Activated T-helper 1 cell treated with anti-CD3 and anti-CD28 coated beads, Interleukin-2, amount 50 U/mL, for 16 hours (primary cell): ENCODE data around the gene NCL.
A peak's percentile ranks its signal among the peaks of the same experiment; 100 is the strongest.
"Not testable (repeated sequence)": the region's sequence is repeated elsewhere in the genome, so short reads cannot be mapped to it uniquely, and the experiment has no call there.

Source experiments
- DNase-seq, 2 donors: peaks; one replicate each; pipeline ENCODE4 v3.0.0-alpha.2; 2020; ENCODE audit warnings: low read depth in 1 of 2, low spot score in 1 of 2

NCL gene

GRCh38 chr2:231431606-231432005 lies 32.7 kb downstream of the NCL start:
- no peak for DNase-seq

GRCh38 chr2:231430437-231430836 lies 33.8 kb downstream of the NCL start:
- DNase-seq = not testable (repeated sequence)

DNA sequence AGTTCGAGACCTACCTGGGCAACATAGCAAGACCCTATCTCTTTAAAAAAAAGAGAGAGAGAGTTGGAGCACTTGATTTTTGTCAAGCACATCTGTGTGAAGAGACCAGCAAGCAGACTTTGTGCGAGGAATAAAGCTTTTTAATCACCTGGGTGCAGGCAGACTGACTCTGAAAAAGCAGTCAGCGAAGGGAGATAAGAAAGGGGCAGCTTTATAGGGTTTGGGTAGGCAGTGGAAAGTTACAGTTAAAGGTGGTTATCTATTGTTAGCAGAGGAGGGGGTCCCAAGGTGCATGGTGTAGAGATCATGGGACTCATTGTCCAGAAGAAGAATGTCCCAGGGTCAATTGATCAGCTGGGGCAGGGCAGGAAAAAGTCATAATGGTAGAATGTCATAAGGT lies 34.4 kb downstream of the NCL start:
- no peak for DNase-seq

- no peak for DNase-seq
These were observed 35.1 kb downstream of the NCL start for GRCh38 chr2:231429152-231429551.

GRCh38 chr2:231427116-231427515 lies 37.2 kb downstream of the NCL start:
- DNase-seq = no peak

- DNase-seq = peak in 1 of 2 donors; percentile 66
These were observed 38.2 kb downstream of the NCL start for GRCh38 chr2:231425811-231426703.

DNA sequence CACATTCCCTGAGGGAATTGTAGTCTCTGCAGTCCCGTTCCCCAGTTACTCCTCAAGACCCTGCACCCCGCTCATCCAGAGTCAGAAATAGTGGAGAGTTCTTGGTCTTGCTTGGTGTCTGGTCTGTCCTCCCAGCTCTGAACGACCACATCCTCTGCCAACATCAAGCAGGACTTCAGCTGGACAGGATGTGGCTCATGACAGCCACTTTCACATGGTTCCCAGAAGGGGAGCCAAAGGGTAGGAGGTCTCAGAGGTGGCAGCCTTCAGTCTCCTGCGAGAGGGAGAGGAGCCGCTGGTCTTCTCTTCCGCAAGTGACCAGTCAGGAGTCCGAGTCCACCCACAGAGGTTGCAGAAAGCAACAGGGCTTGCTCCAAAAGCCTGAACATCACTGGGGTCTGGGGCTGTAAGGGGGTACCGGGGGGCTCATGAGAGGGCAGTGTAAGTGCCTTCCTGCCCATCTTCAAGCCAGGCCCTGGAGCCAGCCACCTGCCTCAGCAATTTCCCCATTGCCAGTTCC lies 38.9 kb downstream of the NCL start:
- DNase-seq = no peak

DNA sequence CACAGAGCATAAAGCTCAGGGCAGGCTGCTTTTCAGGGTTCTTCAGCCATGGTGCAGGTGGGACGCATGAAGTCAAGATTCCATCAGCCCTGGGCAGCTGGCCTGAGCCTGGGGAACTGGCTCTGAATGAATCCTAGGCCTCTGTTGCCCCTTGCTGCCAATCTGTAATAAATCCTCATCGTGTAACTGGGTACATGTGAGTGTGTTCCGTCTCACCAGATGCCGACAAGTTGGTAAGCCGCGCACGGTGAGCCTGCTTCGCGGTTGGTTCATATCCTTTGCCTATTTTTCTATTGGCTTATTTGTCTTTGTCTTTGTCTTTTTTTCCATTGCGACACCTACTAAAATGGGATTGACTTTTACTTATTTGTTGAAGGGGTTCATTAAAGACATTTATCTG lies 41.1 kb downstream of the NCL start:
- DNase-seq = no peak

DNA sequence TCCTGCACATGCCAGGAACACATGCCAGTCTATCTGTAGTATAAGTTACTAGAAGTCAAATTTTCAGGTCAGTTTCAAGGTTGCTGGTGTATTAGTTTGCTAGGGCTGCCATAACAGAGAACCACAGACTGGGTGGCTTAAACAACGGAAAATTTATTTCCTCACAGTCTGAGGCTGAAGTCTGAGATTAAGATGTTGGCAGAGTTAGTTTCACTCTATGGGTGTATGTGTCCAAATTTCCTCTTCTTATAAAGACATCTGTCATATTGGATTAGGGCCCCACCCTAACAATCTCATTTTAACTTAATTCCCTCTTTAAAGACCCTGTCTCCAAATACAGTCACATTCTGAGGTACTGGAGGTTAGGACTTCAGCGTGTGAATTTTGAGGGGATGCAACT lies 42.2 kb downstream of the NCL start:
- no peak for DNase-seq

GRCh38 chr2:231421051-231421580 lies 43.2 kb downstream of the NCL start:
- DNase-seq = no peak

- DNase-seq = no peak
These were observed 45.3 kb downstream of the NCL start for GRCh38 chr2:231418820-231419640.

DNA sequence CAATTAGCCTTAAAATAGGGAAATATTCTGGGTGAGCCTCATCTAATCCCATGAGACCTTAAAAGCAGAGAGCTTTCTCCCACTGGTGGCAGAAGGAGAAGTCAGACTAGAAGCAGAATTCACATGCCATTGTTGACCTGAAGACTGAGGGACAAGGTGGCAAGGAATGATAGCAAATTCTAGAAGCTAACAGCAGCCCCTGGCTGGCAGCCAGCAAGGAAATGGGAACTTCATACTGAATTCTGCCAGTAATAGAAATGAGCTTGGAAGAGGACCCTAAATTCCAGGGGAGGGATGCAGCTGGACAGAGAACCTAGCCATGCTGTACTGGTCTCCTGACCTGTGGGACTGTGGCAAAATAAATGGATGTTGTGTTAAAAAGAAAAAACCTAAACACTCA lies 49.3 kb downstream of the NCL start:
- DNase-seq = no peak

DNA sequence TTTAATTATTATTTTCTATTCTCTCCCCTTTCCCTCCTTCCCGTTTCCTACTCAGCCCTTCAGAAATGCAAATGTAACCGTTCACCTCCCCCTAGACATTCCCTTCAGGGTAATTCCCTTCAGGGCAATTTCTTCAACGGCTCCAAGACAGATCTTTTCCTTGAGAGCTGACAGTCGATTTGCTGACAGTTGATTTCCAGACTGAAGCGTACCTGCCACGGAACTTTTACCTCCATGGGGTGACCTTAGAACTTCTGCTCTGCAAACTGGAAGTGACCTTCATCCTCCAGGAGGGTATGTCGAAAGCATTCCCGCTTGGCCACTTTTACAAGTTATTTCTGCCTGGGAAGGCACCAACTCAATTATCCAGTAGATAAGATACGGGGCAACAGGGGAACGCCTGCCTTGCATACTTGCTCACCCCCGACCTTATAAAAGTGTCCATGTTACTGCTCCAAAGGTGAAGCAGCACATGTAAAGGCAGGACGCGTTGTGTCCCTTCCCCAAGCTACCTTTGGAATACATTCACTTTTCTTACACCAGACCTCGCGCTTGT lies 50.3 kb downstream of the NCL start:
- no peak for DNase-seq

DNA sequence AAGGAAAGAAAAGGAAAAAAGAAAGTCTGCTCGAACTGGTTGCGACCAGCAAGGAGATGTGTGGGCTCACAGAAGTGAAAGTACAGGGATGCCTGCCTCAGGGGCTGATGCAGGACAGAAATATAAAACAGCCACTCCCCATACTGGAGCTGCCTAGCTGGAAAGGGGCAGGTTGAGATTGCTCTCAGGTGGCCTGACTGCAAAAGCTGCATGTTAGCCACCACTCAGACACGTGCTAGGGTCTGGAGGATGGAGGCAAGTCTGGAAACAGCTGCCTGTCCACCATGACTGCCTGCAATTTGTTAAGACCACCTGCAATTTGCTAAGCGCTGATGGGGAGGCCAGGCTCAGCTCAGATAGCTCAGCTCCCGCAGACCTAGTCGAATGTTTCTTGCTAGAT lies 50.8 kb downstream of the NCL start:
- DNase-seq = no peak

GRCh38 chr2:231412618-231412963 lies 51.7 kb downstream of the NCL start:
- no peak for DNase-seq

GRCh38 chr2:231411831-231412617 lies 52.3 kb downstream of the NCL start:
- DNase-seq = peak in 1 of 2 donors; percentile 51

DNA sequence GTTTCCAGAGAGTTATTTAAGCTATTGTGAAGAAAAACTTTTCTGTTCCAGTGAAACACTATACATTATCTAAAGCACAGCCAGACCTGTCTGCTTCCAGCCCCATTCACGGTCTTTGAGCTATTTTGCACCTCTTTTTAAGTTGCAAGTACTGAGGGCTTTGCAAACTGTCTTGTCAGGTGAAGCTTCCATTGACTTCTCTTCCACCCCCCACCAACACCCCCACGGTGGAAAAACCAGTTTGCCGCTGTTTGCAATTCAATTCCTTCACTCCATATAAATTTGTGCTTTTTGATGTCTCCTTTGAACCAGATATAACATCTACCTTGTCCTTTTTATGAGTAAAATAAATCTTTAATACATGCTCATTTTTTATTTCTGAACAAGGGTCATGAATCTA lies 53.0 kb downstream of the NCL start:
- no peak for DNase-seq

- no peak for DNase-seq
These were observed 53.8 kb downstream of the NCL start for GRCh38 chr2:231410293-231411004.

DNA sequence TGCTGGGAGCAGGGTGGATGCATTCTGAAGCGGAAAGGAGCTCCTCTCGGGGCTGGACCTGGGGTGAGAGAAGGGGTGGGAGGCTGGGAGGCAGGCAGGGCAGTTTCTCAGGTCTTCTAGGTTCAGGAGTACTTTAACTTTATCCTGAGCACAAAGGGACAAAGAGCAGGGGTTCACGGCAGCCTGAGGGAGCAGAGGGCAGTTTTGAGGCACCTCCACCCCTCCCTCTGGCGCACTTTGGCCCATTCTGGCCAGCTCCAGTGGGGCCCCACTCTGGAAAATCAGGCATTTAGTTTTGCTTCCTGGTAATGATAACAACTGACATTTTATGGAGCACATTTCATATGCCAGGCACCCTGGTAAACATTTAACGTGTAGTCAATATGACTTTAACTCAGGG lies 54.5 kb downstream of the NCL start:
- DNase-seq = no peak

DNA sequence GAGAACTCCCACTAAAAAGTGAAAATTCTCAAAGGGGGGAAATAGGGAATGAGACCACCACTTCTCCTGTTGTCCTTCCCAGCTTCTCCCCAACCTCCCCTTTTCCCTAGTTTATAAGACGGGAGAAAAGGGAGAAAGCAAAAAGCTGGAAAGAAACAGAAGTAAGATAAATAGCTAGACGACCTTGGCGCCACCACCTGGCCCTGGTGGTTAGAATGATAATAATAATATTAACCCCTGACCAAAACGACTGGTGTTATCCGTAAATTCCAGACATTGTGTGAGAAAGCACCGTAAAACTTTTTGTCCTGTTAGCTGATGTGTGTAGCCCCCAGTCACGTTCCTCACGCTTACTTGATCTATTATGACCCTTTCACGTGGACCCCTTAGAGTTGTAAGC lies 56.0 kb downstream of the NCL start:
- not testable (repeated sequence) for DNase-seq
